Effector memory CD8-positive, alpha-beta T cell (primary cell): ENCODE measurements around the gene SYP.

Experiments
- ATAC-seq: fragments of 150-1000 bp; cut with Tn5 transposase; replicated peaks from 2 replicates; pipeline ENCODE4 v1.10.0; 2021; ENCODE audit warnings: mild to moderate bottlenecking, moderate library complexity
- DNase-seq, 3 experiments: peaks; one replicate each; pipeline ENCODE4 v3.0.0; 2021
- H3K27ac Mint-ChIP-seq, 2 donors: one replicate each; pipeline ENCODE4 v1.8.0; 2022; ENCODE audit warnings: mild to moderate bottlenecking in 2 of 2, mixed read lengths in 2 of 2, moderate library complexity in 2 of 2
- H3K27me3 Mint-ChIP-seq, 2 donors: one replicate each; pipeline ENCODE4 v1.8.0; 2022; ENCODE audit warnings: mixed read lengths in 2 of 2
- H3K36me3 Mint-ChIP-seq: one replicate; pipeline ENCODE4 v1.8.0; 2022; ENCODE audit warnings: mild to moderate bottlenecking, moderate library complexity, mixed read lengths; ENCODE audit not compliant: insufficient read depth
- H3K4me1 Mint-ChIP-seq, 2 donors: one replicate each; pipeline ENCODE4 v1.8.0; 2022; ENCODE audit warnings: low read depth in 2 of 2, mixed read lengths in 2 of 2
- H3K4me3 Mint-ChIP-seq, 2 donors: one replicate each; pipeline ENCODE4 v1.8.0; 2022; ENCODE audit warnings: mild to moderate bottlenecking in 2 of 2, mixed read lengths in 2 of 2, moderate library complexity in 2 of 2
- H3K9me3 Mint-ChIP-seq, 2 donors: one replicate each; pipeline ENCODE4 v1.8.0; 2022; ENCODE audit warnings: mixed read lengths in 2 of 2

SYP gene

DNA sequence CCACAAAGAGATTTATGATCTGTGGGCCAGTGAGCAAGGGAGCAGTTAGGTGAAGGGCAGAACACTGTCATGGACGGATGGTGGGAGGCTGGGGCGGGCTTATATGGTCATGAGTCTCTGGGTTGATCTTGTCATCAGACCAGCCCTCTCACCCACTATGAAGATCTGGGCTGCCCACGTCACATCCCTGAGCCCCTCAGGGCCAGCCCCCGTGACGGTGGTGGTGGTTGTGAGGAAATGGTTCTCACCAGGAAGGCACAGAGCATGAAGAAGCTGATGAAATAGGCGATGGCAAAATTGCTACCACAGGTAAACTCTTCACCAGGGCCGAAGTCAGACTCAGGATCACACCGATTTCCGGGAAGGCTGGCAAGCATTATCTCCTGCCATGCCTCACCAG is 11.1 kb upstream of the SYP start:
- Mint-ChIP-seq H3K36me3 (no peaks in the 10 kb centered on the region), H3K4me3 (no peak overlapping the region), H3K4me1 (no peaks in the 10 kb centered on the region), H3K27me3 (peaks cover 0 to 22% of the 10 kb centered on the region in 2 donors), H3K27ac (no peak overlapping the region), H3K9me3 (peaks cover 0 to 4% of the 10 kb centered on the region in 2 donors)
- ATAC-seq (no peak), DNase-seq (no peak)

DNA sequence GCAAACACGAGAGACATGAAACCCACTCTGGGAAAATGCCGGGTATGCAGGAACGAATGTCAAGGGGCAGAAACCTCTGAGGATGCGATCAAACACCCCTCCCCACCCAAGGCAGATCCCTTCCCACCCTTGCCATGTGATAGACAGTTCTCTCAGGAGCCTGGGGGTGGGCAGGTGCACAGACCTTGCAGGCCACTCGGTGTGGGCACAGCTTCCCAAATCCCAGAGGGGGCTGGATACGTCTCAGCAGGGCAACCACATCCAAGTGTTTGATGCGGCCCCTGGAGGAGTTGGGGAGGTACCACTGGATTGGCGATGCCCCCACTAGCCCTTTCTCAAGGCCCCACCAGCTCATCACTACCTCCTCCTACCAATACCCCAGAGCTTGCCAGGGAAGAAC is 10.4 kb upstream of the SYP start:
- DNase-seq (no peak), ATAC-seq (no peak)
- H3K27me3 Mint-ChIP-seq = peaks cover 0 to 22% of the 10 kb centered on the region in 2 donors
- H3K4me1 Mint-ChIP-seq = no peaks in the 10 kb centered on the region
- no peak overlapping the region for H3K27ac Mint-ChIP-seq
- H3K36me3 Mint-ChIP-seq = no peaks in the 10 kb centered on the region
- no peak overlapping the region for H3K4me3 Mint-ChIP-seq
- H3K9me3 Mint-ChIP-seq = peaks cover 0 to 4% of the 10 kb centered on the region in 2 donors

DNA sequence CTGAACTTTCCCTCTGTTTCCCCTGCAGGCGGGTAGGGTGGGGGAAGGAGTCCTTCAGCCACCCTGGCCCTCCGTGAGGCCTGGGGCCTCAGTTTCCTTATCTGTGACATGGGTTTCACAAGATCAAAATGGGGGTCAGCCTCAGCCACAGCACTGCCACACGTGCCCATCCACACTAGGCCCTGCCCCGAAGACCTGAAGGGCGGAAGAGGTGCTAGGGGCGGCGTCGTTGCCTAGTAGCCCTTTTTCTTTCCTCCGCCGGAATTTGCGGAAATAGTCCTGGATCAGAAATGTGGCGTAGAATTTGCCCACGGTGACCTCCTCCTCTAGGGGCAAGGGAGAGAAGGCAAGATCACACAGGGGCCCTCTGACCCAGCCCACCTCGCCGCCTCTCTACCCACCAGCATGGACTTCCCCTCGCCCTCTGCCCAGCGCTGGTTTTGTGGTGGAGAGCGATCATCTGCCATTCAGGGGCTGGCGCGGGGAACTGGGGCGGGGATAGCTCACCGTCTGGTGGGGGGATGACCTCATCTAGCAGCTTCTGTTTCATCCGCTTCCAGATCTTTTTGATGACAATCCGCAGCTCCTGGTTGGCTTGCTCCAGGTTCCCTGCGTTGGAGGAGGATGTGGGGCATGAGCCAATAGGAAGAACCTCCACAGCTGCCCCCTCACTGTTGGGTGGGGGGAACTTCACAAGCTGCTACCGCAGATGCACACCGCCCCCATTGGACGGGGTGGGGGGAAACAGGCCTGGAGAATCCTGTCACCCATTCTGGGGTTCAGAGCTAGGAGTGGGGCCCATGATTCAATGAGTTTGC is 9.7 kb upstream of the SYP start:
- no peaks in the 10 kb centered on the region for H3K4me1 Mint-ChIP-seq
- ATAC-seq (no peak), DNase-seq (no peak)
- H3K36me3 Mint-ChIP-seq = no peaks in the 10 kb centered on the region
- peaks cover 0 to 22% of the 10 kb centered on the region in 2 donors for H3K27me3 Mint-ChIP-seq
- no peak overlapping the region for H3K27ac Mint-ChIP-seq
- H3K4me3 Mint-ChIP-seq = no peak overlapping the region
- H3K9me3 Mint-ChIP-seq = peaks cover 0 to 4% of the 10 kb centered on the region in 2 donors

DNA sequence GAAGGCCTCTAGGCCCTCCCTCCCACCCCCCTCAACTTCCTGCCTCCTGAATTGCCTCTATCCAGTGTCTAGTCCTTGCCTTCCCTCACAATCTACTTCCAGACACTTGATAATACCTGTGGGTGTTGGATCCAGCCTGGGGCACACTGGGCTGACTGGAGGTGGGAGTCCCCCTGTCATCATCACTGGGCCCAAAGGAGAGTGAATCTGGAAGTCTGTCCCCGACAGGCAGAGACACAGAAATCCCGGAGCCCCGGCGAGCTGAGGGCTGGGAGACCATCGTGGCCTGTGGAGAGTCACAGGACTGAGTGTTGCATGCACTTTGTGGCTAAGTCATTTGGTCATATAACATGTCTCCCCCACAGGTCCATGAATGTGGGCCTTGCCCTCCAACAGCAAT is 8.4 kb upstream of the SYP start:
- DNase-seq = no peak
- H3K27me3 Mint-ChIP-seq = peaks cover 0 to 22% of the 10 kb centered on the region in 2 donors
- no peaks in the 10 kb centered on the region for H3K4me1 Mint-ChIP-seq
- H3K9me3 Mint-ChIP-seq = peaks cover 0 to 4% of the 10 kb centered on the region in 2 donors
- ATAC-seq = no peak
- H3K27ac Mint-ChIP-seq = no peak overlapping the region
- no peaks in the 10 kb centered on the region for H3K36me3 Mint-ChIP-seq
- H3K4me3 Mint-ChIP-seq = no peak overlapping the region

DNA sequence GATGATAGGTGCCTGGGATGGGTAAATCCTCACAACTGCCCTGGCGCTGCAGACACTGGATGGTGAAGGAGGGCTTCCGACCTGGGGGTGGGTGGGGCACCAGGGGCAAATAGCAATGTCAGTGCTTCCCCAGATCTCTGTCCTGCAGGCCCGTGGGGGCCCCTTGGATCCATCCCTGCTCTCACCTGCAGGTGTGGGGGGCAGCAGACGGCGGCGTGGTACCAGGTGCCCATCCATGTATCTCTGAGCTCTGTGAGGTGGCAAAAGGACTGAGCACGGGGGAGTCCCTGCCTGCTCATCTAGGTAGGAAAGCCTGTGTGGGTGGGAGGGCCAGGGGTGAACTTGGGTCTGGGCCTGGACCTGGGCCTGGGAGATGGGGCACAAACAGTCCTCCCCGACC is 6.5 kb upstream of the SYP start:
- Mint-ChIP-seq H3K4me1 (no peaks in the 10 kb centered on the region), H3K36me3 (no peaks in the 10 kb centered on the region), H3K27ac (no peak overlapping the region), H3K27me3 (peaks cover 0 to 14% of the 10 kb centered on the region in 2 donors), H3K9me3 (no peaks in the 10 kb centered on the region), H3K4me3 (no peak overlapping the region)
- ATAC-seq = no peak
- DNase-seq = no peak

DNA sequence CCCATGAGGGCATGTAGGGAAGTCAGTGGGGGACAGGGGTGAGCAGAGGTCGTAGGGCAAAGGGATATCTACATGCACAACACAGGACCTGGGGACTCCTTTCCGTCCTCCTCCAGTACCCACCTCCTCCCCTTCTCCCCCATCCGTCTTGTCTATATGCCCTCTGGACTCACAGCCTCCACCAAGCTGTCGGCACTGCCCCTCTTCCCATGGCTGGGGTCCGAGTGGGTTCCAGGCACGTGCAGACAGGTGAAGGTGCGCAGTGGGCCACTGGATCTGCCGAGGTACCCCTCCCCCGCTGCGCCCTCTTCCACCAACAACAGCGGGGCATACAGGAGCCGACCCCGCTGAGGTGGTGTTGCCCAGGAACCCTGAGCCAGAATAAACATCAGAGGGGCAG is 5.5 kb upstream of the SYP start:
- H3K4me3 Mint-ChIP-seq = no peak overlapping the region
- DNase-seq (no peak), ATAC-seq (no peak)
- H3K36me3 Mint-ChIP-seq = no peaks in the 10 kb centered on the region
- H3K27me3 Mint-ChIP-seq = peaks cover 0 to 3% of the 10 kb centered on the region in 2 donors
- no peaks in the 10 kb centered on the region for H3K9me3 Mint-ChIP-seq
- no peak overlapping the region for H3K27ac Mint-ChIP-seq
- no peaks in the 10 kb centered on the region for H3K4me1 Mint-ChIP-seq

DNA sequence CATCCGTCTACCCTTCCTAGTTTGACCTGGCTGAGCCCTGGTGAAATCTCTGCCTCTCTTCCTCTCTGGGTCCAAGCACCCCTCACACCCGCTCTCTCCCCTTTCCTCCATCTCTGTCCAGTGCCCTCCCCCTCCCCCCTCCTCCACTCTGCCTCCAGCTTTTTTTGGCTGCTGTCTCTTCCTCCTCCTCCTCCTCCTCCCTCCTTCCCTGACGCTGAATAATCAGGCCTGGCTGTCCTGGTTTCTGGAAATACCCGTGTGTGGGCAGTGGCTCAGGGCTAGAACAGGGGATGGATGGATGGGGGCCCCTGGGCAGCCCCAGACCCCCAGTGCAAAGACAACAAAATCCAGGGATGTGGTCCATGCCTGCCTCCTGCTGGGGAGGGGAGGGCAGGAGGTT is 4.7 kb upstream of the SYP start:
- no peaks in the 10 kb centered on the region for H3K9me3 Mint-ChIP-seq
- H3K27me3 Mint-ChIP-seq = no peaks in the 10 kb centered on the region
- no peaks in the 10 kb centered on the region for H3K4me1 Mint-ChIP-seq
- no peak for DNase-seq
- no peak for ATAC-seq
- no peak overlapping the region for H3K4me3 Mint-ChIP-seq
- no peaks in the 10 kb centered on the region for H3K36me3 Mint-ChIP-seq
- H3K27ac Mint-ChIP-seq = no peak overlapping the region

DNA sequence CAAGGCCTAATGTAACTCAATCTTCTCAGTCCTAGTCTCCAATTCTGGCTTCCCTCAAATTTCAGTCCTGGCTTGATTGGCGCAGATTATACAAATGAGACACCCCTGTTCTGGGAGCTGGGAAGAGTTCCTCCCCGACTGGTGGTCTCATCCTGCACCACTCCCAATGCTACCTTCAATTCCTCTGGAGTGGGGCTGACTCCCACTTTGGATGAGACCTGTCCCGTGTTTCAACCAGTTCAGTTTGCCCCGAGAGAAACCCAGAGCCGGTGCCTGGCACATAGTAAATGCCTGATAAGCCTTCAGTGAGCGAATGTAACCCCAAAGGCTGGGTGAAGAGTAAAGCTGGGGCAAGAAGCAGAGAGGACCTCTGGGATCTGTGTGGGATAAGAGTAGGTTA is 4.0 kb upstream of the SYP start:
- ATAC-seq (no peak), DNase-seq (no peak)
- Mint-ChIP-seq H3K9me3 (no peaks in the 10 kb centered on the region), H3K27ac (no peak overlapping the region), H3K4me3 (no peak overlapping the region), H3K4me1 (no peaks in the 10 kb centered on the region), H3K27me3 (no peaks in the 10 kb centered on the region), H3K36me3 (no peaks in the 10 kb centered on the region)

DNA sequence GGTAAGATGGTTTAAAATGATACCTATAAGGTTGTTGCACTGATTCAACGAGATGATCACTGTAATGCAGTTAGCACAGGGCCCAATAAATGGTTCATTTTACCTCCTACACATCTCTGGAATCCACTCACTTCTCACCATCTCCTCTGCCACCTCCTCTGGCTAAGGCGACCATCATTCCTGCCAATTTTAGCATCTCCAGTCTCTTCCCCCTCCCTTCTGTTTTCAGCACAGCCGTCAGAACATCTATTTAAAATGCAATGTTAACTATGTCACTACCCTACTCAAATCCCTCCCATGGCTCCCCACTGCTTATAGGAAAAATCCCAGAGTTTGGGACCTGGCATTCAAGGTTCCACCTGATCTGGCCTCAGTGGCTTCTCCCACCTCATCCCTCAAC is 3.5 kb upstream of the SYP start:
- no peak for DNase-seq
- no peaks in the 10 kb centered on the region for H3K27me3 Mint-ChIP-seq
- H3K9me3 Mint-ChIP-seq = no peaks in the 10 kb centered on the region
- no peaks in the 10 kb centered on the region for H3K36me3 Mint-ChIP-seq
- ATAC-seq = no peak
- H3K27ac Mint-ChIP-seq = no peak overlapping the region
- H3K4me3 Mint-ChIP-seq = no peak overlapping the region
- peaks cover 0 to 4% of the 10 kb centered on the region in 2 donors for H3K4me1 Mint-ChIP-seq

DNA sequence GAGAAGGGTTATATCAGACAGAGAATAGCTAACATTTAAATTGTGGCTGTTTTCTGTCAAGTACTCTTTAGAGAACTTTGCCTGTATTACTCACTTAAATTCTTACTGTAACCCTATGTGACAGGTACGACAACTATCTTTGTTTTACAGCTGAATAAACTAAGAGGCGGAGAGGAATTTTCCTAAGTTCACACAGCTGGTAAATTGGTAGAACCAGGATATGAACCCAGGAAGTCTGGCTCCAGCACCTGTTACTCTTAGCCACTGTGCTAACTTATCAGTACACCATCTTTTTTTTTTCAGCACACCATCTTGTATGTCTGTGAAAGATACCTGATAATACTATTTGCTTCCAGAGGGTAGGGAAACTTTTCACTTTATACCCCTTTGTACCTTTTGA is 2.0 kb upstream of the SYP start:
- Mint-ChIP-seq H3K27me3 (no peaks in the 10 kb centered on the region), H3K27ac (no peak overlapping the region)
- ATAC-seq = no peak

DNA sequence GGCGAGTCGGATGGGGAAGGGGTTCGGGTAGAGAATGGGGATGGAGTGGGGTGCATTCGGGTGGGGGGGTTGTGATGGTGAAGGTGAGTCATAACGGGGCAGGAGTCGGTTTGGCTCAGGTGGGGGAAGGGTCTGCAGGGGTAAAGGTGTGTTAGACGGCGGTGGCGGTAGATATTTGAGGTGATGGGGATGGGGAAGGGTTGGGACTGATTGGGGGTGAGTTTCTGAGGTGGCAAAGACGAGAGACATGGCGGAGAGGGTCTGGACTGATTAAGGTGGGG is 738 bp downstream of the SYP start:
- no peaks in the 10 kb centered on the region for H3K9me3 Mint-ChIP-seq
- no peaks in the 10 kb centered on the region for H3K27me3 Mint-ChIP-seq
- peak overlapping the region; percentile 19 to 42 for H3K4me3 Mint-ChIP-seq
- H3K4me1 Mint-ChIP-seq = peaks cover 2 to 10% of the 10 kb centered on the region in 2 donors
- H3K27ac Mint-ChIP-seq = no peak overlapping the region
- ATAC-seq (no peak), DNase-seq (no peak)
- no peaks in the 10 kb centered on the region for H3K36me3 Mint-ChIP-seq

More for the DNA sequence above, 2.0 kb upstream of the SYP start:
- Mint-ChIP-seq H3K4me3 (no peak overlapping the region), H3K9me3 (no peaks in the 10 kb centered on the region), H3K36me3 (no peaks in the 10 kb centered on the region), H3K4me1 (peaks cover 2 to 10% of the 10 kb centered on the region in 2 donors)
- no peak for DNase-seq

DNA sequence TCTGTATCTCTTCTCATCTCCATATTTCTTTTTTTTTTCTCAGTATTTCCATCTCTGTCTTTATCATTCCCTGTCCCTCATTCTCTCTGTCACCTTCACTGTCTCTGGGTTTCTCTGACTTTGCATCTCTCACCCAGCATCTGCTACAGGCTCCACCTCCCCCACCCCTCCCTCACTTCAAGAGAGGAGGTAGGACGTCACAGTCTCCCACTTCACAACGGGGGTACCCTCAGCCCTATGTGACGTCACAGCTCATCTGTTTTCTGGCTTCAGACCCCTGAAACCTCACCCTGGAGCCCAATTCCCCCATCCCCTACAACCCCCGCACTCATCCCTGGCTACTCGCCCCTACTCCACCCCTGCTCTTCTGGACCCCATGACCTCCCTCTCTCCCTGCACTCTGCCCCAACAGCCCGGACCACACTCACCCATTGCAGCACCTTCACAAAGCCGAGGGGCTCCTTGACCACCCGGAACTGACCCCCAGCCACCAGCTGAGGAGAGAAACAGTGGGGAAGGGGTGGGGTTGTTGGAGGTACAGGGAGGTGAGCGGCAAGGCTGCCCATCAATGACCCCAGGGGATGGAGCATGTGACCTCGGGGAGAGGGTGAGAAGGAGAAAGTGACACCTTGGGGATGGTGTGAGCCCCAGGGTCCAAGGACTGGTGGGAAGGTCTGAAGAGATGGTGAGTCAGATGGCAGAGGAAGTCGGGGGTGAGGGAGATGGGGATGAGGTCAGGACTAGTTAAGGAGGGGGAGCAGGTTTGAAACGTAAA is 1.3 kb downstream of the SYP start:
- Mint-ChIP-seq H3K9me3 (no peaks in the 10 kb centered on the region), H3K27me3 (no peaks in the 10 kb centered on the region), H3K4me1 (peaks cover 3 to 11% of the 10 kb centered on the region in 2 donors), H3K36me3 (no peaks in the 10 kb centered on the region), H3K27ac (peak overlapping the region in 1 of 2 donors; percentile 16), H3K4me3 (peak overlapping the region; percentile 19 to 42)
- DNase-seq (no peak), ATAC-seq (no peak)

DNA sequence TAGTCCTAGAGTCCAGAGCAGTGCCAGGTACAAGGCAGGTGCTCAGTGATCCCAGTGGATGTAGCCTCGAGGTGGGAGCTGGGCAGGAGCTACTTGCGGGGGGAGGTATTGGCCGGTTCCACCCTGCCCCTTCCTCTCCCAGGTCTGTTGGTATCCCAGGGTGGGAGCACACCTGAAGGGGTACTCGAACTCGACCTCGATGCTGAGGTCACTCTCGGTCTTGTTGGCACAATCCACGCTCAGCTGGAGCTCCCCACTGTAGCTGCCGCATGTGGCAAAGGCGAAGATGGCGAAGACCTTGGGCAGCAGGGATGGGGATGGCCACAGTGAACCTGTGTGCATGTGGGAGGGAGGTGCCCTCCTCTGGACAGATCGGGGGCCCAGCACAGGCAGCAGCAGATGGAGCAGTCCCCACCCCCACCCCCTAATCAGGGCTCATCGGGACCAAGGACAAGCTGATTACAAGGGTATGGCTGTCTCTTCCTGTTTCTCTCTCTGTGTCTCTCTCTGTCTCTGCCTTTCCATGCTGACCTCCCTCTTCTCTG is 2.4 kb downstream of the SYP start:
- Mint-ChIP-seq H3K4me3 (no peak overlapping the region), H3K4me1 (peaks cover 11 to 14% of the 10 kb centered on the region in 2 donors), H3K9me3 (no peaks in the 10 kb centered on the region), H3K36me3 (no peaks in the 10 kb centered on the region), H3K27me3 (no peaks in the 10 kb centered on the region), H3K27ac (no peak overlapping the region)
- ATAC-seq (no peak), DNase-seq (no peak)

DNA sequence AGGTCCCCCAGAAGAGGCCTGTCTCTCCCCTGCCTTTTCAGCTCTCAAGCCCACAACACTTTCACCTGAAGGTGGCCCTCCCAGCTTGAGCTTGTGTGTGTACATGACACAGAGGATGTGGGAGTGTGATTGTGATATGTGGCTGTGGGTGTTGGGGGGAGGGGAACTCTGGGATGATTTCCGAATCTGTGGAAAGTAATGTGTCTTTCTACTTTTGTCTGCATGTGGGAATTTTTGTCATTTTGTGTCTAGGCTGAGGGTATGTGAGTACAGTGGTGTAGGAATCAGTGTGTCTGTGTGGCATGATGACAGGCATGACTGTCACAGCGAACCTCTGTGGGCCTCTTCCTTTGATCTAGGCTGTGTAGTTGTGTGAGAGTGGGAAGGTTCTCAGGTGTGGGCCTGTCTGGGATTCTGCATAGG is 6.4 kb downstream of the SYP start:
- Mint-ChIP-seq H3K4me1 (peaks cover 16 to 22% of the 10 kb centered on the region in 2 donors), H3K9me3 (no peaks in the 10 kb centered on the region), H3K27me3 (no peaks in the 10 kb centered on the region), H3K36me3 (peaks cover 9% of the 10 kb centered on the region), H3K27ac (no peak overlapping the region), H3K4me3 (no peak overlapping the region)
- ATAC-seq (no peak), DNase-seq (no peak)
